Measurements from ENCODE around the gene MDM2. TPM values are rescaled to one million over a fixed set of nuclear protein-coding genes. Genes with fewer than 3 reads are reported as not detected.

The MDM2 gene
- polyA plus RNA-seq, 12 donors: 19.7 to 121 (median 47.1) TPM

GRCh38 chr12:68899251-68899771 is 91.3 kb downstream of the MDM2 start:
- no peak for DNase-seq

DNA sequence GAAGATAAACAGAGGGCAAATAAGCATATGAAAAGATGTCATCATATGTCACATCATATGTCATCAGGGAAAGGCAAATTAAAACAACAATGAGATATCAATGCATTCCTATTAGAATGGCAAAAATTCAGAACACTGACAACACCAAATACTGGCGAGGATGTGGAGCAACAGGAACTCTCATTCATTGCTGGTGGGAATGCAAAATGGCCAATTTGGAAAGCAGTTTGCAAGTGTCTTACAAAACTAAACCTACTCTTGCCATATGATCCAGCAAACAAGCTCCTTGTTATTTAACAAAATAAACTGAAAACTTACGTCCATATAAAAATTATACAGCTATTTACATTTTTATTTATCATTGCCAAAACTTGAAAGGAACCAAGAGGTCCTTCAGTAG is 92.3 kb downstream of the MDM2 start:
- DNase-seq: no peak

Other genes with a start within 250 kb of the MDM2 start
- 100 to 1,000 TPM in 10 of 12 donors, 10 to 100 TPM in 1, not detected in 1; 88.8 to 203 (median 138) TPM for gene RAP1B, start 197.3 kb upstream of the MDM2 start, polyA plus RNA-seq (ENCODE audit: insufficient read length in 12 of 12)
- 10 to 100 TPM in 11 of 12 donors, not detected in 1; 32.7 to 78.1 (median 45.5) TPM for gene NUP107, start 121.2 kb upstream of the MDM2 start, polyA plus RNA-seq (ENCODE audit: insufficient read length in 12 of 12)
- 10 to 100 TPM in 11 of 12 donors, not detected in 1; 15.9 to 30.6 (median 20.1) TPM for gene SLC35E3, start 62.0 kb upstream of the MDM2 start, polyA plus RNA-seq (ENCODE audit: insufficient read length in 12 of 12)
- gene CPM, start 125.0 kb downstream of the MDM2 start, polyA plus RNA-seq (ENCODE audit: insufficient read length in 12 of 12): 10 to 100 TPM in 1 of 12 donors, 1 to 10 TPM in 10, not detected in 1; 3.0 to 48.1 (median 4.7) TPM

All from muscle of arm (tissue), 12 donors.